Erythroblast (primary cell): ENCODE data around the gene MYL12A.

Experiments used
- DNase-seq, 2 experiments: peaks; one replicate each; lab custom pipeline; 2025; lab: John Stamatoyannopoulos, UW
- GATA1 ChIP-seq: IDR thresholded peaks from 2 replicates; pipeline ENCODE4 v1.6.1; 2011; ENCODE audit warnings: low read depth, mild to moderate bottlenecking, control low read depth, low read length, moderate library complexity
- POLR2A ChIP-seq: IDR thresholded peaks from 2 replicates; pipeline ENCODE4 v1.6.1; 2011; ENCODE audit warnings: mild to moderate bottlenecking, low read length

Gene MYL12A

GRCh38 chr18:3256693-3257626 lies 9.4 kb downstream of the MYL12A start:
- TF ChIP-seq POLR2A (no peak), GATA1 (no peak)
- DNase-seq, result no peak

DNA sequence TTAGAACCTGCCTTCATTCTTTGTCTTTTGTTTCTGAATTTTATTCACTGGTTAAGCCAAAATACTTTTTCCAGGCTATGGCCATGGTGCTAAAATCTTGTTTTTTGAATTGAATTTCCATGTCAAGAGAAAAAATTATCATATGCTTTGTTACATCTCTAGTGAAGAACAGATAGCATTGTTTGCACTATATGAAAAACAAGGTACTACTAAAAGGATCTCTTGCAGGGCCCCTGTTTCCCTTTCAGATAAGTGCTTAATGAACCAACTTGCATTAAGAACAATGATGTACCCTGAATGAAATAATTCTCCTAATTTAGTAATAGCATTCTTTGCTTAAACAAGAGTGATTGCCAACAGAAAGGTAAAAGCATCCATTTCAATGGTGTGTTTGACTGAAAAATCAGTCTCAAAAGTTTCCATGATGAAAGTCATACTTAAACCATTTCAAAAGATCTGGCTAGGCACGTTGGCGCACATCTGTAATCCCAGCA lies 10.1 kb downstream of the MYL12A start:
- no peak for DNase-seq
- TF ChIP-seq GATA1, result no peak
- TF ChIP-seq POLR2A, result no peak

DNA sequence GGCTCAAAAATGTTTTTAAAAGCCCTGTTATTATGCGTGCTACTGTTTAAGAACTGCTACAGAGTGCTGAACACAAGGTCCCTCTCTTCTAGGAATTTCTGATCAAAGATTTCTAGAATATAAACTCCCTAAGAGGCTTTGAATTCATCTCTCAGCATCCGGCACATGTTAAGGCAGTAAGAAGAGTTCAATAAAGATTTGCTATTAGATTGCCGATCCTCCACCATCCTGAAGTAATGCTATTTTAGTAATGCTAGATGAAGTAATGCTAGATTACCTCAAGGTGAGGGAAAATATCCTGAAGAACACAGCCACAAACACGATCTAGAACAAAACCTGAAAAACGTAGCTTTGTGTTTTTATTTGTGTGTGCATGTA lies 13.4 kb downstream of the MYL12A start:
- TF ChIP-seq POLR2A (no peak), GATA1 (no peak)
- DNase-seq, result no peak

GRCh38 chr18:3261373-3262233 lies 14.0 kb downstream of the MYL12A start, which contains the start of gene MYL12B:
Gene MYL12B, plus strand, starts transcription at chr18:3262133. Its CDS starts 10,766 bp downstream, at chr18:3272899.
- peak; percentile 92 for TF ChIP-seq POLR2A
- no peak for TF ChIP-seq GATA1
- DNase-seq, result peak; percentile 92 to 95

- DNase-seq, result peak; percentile 71 to 85
Measured at GRCh38 chr18:3262234-3263131, 14.9 kb downstream of the MYL12A start.

DNA sequence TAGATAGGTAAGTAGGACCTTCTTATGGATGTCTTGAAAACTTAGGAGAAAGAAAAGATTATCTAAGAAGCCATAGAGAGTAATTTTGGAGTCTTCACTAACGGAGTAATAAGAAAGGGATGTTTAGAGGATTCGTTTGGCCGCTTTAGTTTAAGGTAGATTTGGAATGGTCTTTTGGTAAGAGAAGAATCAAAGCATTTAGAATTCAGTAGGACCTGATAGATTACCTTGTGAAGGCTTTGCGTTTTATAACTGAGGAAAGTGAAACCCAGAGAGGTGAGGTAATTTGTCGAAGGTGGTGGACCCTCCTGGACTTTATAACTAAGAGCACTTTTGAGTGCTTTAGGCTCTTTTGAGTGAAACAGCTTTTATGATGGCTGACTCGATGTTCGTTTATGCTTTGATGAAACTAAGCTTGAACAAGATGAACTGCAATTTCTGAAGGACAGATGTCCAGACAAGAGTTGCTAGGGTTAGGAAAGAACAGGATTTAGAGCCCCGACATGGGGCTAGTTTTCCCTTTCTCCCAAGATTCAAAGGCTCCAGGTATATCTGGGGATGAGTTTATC lies 15.6 kb downstream of the MYL12A start:
- DNase-seq, result no peak
- TF ChIP-seq POLR2A, result no peak
- no peak for TF ChIP-seq GATA1

More at GRCh38 chr18:3262234-3263131, 14.9 kb downstream of the MYL12A start:
- no peak for TF ChIP-seq GATA1
- no peak for TF ChIP-seq POLR2A

DNA sequence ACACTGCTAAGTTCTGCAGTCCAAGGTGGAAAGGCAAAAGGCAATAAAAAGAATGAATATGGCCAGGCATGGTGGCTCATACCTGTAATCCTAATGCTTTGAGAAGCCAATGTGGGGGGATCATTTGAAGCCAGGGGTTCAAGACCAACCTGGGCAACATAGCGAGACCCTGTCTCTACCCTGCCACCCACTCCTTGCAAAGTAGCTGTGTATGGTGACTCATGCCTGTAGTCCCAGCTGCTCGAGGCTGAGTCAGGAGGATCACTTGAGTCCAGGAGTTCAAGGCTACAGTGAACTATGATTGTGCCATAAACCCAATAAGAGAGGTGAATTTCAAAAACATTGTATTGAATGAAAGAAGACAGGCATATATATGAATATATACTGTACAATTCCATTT lies 16.8 kb downstream of the MYL12A start:
- peak; percentile 40 to 57 for DNase-seq

GRCh38 chr18:3265564-3266033 lies 18.0 kb downstream of the MYL12A start:
- TF ChIP-seq POLR2A (no peak), GATA1 (no peak)
- DNase-seq, result peak; percentile 28 to 29

More for the DNA sequence above, 16.8 kb downstream of the MYL12A start:
- TF ChIP-seq POLR2A, result no peak
- TF ChIP-seq GATA1, result no peak

DNA sequence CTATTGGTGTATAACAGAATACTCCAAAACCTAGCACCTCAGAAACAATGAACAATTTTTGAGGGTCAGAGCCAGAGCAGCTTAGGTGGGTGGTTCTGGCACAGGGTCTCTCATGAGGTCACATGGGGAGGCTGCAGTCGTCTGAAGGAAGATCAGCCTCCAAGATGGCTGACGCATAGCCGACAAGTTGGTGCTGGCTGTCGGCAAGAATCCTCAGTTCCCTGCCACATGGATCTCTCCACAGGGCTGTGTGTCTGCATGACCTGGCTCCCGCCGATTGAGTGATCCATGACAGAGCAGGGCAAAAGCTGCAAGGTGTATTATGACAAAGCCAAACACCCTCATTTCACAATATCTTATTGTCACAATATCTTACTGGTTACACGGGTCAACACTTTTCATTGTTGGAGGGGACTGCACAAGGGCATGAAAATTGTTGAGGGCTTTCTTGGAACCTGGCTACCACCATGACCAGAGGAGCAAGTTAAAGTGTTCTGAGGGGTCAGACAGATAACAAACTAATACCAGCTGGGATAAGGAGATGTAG lies 18.5 kb downstream of the MYL12A start:
- no peak for TF ChIP-seq GATA1
- no peak for TF ChIP-seq POLR2A
- DNase-seq, result no peak

GRCh38 chr18:3268306-3268705 lies 20.7 kb downstream of the MYL12A start:
- TF ChIP-seq POLR2A, result no peak
- TF ChIP-seq GATA1, result no peak
- DNase-seq, result no peak

DNA sequence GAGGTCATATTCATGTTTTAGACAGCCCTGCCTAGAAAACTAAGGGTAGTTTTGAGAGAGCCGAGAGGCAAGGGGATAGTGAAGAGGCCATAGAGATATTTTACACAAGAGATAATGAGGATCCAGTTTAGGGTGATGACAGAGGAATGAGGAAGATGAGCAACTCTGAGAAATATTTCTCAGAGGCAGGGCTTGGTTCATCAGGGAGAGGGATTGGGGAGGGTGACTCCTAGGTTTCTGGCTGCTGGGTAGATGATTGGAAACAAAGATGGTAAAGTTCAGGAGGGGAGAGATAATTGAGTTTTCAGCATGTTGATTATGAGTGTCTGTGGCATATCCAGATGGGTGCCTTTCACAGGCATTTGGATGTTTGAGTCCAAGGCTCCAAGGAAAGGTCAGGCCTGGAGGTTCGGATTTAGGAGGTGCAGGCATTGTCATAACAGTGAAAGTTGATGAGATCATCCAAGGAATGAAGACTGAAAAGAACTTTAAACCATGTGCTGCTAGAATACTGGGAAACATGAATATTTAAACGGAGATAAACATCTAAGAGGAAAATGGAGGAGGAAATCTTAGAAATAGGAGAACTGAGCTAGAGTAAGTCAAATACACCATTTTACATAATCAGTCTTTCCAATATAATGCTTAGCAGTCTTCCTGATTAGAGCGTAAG lies 21.8 kb downstream of the MYL12A start:
- peak in 1 of 2 experiments; percentile 32 for DNase-seq
- TF ChIP-seq GATA1 (no peak), POLR2A (no peak)
